ENCODE results near the gene PKD2.
A peak's percentile ranks its signal among the peaks of the same experiment; 100 is the strongest.

Gene PKD2

DNA sequence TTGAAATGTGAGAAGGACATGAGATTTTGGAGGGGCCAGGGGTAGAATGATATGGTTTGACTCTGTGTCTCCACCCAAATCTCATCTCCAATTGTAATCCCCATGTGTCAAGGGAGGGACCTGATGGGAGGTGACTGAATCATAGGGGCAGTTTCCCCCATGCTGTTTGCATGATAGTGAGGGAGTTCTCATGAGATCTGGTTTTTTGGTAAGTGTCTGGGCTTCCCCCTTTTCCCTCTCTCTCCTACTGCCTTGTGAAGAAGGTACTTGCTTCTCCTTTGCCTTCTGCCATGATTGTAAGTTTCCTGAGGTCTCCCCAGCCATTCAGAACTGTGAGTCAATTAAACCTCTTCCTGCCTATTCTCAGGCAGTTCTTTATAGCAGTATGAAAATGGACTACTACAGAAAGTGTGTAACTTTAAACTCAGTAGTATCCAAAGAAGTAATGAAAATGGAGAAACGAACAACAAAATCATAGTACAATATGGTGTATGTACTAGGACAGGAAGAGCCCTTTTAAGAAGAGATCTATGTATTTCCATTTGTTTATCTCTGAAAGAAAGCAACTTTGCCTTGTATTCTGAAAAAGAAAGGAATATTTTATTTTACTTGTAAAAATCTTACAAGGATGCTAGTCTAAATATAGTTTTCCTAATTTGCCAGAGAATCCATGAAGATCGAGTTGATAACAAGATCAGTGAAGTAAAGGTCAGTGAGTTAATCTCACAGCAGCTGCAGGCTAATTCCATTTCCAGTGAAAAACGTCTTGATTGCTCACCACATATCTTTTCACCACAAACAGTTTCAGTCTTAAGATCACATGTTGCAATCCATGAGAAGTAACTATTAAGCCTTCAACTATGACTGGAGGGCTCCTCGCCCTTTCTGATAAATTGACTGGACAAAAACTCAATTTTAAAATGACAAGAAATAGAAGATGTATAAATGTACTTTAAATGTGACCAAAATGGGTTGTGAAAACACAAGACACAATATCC is 20.5 kb downstream of the PKD2 start:
- no peak for DNase-seq (ENCODE audit: low read depth in 2 of 2)

DNA sequence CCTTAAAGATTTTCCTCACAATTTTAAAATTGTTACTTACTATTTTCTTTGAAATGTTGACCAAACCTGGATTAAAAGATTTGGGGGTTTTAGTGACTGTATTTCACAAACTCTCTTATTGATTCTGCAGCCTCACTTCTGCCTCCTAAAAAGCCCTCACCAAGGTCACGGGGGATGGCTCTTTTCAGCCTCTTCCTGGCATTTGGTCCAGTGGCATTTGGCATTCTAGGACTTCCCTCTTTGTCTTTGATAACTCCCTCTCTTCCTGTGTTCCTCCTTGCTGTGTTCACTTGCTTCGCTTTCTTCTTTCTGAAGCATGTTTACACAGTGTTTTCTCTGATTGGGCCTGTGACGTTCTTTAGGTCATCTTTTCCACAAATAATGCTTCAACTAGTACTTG is 21.5 kb downstream of the PKD2 start:
- no peak for DNase-seq (ENCODE audit: low read depth in 2 of 2)

DNA sequence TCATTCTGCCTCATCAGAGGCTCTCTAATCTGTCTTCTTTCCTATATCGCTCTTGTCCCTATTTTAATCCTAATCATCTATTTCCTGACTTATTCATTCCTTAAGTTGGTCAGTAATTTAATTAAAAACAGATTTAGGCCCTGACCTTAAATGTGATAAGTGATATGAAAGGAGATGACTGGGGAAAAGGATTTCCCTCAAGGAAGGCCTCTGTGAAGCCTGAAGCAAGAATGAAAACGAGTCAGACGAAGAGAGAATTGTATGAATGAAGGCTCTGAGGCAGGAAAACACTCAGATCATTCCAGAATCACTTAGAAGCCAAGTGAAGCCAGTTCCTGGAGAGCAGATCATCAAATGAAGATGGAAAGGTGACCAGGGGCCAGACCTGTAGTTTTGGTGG is 22.1 kb downstream of the PKD2 start:
- no peak for DNase-seq (ENCODE audit: low read depth in 2 of 2)

DNA sequence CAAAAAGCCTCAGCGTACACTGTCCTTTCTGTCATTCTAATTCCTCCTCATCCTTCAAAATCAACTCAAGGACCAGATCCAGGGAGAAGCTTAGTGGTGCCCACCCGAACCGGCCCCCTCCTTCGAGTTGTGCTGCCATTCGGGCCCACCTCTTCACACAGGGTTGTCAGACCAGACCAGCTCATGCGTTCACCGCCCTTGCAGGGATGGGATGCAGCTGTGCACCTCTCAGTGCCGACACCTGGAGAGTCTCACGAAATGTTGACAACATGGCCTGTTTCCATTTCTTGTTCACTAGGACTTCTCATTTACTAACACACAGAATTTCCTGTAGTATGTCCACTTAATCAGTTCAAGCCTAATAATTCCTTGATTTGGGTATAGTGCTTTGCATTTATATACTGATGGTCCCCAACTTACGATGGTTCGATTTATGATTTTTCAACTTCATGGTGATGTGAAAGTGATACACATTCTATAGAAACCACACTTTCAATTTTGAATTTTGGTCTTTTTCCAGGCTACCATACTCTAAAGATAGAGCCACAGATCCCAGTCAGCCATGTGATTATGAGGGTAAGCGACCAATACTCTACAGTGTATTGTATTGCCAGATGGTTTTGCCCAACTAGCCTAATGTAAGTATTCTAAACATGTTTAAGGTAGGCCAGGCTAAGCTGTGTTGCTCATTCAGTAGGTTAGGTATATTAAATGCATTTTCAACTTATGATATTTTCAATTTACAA is 23.3 kb downstream of the PKD2 start:
- DNase-seq (ENCODE audit: low read depth in 2 of 2): no peak

DNA sequence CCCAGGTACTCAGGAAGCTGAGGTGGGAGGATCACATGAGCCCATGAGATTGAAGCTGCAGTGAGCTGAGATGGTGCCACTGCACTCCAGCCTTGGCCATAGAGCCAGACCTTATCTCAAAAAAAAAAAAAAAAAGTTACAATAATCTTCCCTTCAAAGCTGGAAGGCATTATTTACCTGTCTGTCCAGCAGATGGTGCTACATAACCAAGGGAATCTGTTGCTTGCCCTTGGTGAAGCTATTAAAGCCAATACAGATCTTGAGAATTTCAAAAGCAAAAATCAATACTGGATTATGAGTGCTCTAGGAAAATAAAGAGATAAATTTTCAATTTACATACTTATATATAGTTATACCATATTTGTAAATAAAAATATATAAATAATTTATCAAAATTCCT is 25.9 kb downstream of the PKD2 start:
- DNase-seq (ENCODE audit: low read depth in 2 of 2): peak in 1 of 2 donors; percentile 25

DNA sequence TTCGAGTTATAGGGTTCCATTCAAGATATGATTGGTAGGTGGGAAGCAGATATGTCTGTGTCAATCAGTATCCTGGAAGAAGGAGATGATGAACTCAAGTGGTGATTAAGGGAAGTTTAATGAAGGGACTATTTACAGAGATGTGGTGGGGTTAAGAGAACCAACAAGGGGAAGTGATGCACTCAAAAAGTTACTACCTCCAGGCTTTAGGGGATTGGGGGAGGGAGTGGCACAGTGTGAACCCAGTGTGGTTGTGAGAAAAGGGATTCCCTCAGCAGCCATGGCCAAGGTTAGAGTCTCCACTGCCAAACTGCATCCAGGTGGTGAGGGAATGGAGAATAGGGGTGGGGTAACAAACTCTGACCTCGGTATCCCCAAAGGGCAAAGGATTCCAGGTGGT is 27.9 kb downstream of the PKD2 start:
- no peak for DNase-seq (ENCODE audit: low read depth in 2 of 2)

DNA sequence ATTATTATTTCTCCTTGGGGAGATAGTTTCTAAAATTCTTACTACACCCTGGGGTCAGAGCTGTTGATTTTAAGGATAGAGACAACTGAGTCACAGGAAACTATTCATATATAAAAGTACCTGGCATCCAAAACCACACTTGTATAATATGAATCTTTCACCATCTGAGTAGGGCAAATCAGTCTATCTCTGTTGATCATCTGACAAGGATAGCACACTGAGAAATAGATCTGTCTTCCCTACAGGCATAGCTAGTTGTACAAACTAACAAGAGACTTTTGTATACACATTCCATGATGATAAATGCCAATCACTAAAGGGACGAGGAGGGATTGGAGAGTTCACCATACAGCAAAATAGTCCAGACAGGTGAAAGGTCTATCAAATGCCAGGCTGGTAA is 30.0 kb downstream of the PKD2 start:
- no peak for DNase-seq (ENCODE audit: low read depth in 2 of 2)

DNA sequence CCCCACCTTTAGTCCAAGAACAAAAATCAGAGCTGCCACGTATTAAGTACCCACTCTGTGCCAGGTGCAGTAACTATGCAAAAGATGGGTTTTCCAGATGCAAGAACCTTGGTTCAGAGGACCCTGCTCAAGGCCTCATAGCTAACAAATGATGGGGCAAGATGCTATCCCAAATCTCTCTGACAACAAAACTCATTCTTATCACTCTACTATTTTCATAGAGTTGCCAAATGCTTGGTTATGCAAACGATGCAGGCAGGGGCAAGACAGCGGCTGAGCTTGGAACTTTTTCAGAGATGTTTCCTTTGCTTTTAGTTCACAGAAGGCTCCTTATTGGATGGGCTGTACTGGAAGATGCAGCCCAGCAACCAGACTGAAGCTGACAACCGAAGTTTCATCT is 30.5 kb downstream of the PKD2 start:
- DNase-seq (ENCODE audit: low read depth in 2 of 2): no peak

DNA sequence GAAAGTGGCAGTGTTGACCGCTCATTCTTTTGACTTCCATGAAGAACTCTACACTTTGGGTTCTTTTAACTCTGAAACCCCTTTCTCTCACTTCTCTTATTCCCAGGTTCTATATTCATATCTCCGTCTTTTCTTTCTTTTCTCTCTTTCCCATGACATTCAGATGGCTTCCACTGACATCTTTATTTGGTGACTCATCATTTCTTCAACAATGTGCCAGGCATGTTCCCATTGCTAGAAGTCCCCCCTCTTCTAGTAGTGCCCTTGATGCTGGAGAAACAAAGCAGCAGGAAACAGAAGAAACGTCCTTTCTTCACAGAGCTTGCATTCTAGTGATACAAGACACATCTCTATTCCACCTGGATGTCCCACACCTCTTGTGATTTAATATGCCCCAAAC is 33.3 kb downstream of the PKD2 start:
- DNase-seq (ENCODE audit: low read depth in 2 of 2): no peak

DNA sequence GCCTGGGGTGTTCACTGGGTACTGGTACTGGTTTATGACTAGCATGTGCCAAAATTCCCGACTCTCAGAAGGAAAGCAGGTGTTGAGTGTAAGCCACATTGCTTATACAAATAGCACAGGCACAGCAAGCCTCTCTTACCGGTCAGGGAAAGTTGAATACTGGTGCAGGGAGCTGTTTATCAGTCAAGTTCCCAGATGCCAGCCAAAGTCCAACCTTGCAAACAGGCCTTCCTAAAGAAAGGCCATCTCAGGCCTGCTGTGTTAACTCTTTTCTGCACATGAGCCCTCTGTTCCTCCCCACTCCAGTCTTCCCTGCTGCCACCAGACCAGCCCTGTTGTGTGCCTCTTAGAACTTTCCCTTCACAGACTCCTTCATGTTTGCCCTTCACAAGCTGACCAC is 34.2 kb downstream of the PKD2 start:
- no peak for DNase-seq (ENCODE audit: low read depth in 2 of 2)

DNA sequence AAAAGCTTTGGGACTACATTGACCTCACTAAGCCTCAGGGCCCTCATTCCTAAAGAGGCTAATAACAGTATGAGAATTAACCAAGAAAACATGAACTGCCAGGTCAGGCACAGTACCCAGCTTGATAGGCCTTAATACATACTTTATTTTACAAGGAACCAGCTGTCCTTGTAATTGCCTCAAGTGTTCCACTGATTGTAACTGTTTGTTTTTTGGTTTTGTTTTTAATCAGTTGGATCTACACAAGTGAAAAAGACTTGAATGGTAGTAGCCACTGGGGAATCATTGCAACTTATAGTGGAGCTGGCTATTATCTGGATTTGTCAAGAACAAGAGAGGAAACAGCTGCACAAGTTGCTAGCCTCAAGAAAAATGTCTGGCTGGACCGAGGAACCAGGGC is 35.6 kb downstream of the PKD2 start:
- no peak for DNase-seq (ENCODE audit: low read depth in 2 of 2)

DNA sequence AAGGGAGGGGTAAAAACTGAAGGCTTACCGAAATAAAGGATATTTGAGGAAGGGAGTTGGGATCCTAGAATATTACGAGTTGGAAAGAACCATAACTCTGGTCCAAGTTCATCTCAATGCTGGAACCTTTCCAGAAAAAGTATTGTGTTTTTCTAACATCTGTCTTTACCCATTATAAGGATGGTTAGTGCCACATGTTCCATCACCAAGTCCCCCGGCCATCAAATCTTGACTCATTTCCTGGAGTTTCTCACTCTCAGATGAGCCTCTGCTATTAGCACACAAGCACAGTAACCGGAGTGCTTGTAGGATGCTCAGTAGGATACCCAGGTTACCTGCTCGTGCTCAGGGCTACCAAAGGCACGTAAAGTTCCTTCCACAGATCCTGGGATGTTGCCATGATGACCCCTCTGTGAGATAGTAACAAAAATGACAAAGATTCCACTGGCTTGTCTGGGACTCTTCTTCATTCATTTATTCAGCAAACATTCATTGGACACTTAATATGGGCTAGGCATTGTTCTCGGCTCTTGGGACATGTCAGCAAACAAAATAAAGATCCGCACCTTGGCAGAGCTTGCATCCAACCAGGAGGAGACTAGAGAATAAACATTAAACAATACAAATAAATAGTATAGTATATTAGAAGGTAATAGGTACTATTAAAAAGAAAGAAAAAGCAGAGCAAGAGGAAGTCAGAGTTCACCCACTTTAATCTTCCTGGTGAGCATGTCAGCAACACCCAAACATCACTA is 36.3 kb downstream of the PKD2 start:
- no peak for DNase-seq (ENCODE audit: low read depth in 2 of 2)

DNA sequence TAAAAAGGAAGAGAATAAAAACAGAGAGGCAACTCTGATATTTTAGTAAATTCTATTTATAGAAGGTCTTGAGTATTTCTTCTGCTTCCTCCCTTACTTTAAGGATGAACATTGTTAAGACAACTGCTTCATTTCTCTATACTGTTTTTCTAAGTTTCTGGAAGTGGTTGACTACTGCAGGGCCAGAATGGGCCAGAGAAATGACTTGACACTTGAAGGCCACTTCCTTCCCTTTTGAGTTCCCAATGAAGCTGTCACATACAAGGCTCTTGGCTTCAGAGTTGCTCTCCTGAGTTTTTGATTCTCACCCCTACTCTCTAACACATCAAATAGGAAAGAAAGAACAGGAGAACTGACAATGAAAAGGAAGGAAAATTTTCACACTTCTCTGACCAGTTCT is 37.6 kb downstream of the PKD2 start:
- DNase-seq (ENCODE audit: low read depth in 2 of 2): no peak

DNA sequence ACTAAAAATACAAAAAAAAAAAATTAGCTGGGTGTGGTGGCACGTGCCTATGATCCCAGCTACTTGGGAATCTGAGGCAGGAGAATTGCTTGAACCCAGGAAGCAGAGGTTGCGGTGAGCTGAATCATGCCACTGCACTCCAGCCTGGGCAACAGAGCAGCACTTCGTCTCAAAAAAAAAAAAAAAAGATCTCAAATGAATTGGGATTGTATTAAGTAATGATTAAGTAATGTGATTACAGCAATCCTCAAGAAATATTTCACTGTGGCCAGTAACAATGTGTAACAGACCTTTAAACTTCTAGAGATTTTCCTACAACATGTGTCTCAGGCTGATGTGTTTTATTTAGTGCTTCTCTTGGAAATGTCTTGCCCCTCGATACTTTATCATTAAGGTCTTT is 46.8 kb downstream of the PKD2 start:
- no peak for DNase-seq (ENCODE audit: low read depth in 2 of 2)

DNA sequence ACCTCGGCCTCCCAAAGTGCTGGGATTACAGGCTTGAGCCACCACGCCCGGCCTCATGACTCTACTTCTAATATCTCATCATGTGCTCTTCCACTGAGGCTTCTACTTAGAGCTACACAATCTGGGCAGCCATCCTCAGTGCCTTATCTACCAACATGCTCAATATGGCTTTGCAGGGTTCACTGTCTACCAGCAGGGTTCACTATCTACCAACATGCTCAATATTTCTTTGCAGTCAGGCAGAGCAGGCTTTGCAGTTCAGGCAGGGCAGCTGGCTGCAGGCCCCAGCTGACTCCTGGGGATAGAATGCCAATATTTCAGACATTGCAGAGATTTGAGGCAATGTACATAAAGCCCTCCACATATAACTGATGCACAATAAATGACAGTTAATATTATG is 47.5 kb downstream of the PKD2 start:
- DNase-seq (ENCODE audit: low read depth in 2 of 2): no peak

DNA sequence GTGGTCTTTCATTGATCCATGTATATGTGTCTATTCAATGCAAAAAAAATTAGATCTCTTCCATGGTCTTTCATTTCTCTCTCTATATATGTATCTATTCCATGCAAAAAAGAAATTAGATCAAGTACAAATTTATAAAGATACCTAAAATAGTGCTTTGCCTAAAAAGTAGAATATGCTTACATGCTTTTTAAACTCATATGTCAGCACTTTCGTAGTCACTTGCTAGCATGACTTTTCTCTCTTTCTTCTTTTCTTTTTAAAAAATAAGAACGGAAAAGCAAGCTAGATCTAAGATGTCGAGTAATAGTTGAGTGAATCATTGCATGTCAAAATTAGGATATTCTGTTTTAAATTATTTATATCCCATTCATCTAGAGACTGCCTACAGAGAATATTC is 50.9 kb downstream of the PKD2 start:
- no peak for DNase-seq (ENCODE audit: low read depth in 2 of 2)

DNA sequence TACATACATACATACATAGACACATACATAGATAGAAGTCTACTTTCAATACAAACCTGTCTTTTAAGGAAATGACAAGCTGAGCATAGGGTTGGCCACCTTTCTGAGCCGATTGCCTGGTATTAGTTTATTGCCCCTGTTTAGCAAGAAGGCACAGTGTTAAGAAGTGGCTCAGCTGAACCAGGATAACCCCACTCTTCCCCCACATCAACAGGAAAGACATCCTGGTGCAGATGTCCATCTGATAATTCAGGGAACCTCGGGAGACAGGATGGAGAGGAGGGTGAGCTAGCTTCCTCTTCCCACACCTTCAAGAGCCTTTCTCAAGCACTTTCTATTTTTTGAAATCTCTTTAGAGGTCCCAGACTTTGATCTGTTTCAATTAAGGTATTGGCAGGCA is 52.3 kb downstream of the PKD2 start:
- no peak for DNase-seq (ENCODE audit: low read depth in 2 of 2)

DNA sequence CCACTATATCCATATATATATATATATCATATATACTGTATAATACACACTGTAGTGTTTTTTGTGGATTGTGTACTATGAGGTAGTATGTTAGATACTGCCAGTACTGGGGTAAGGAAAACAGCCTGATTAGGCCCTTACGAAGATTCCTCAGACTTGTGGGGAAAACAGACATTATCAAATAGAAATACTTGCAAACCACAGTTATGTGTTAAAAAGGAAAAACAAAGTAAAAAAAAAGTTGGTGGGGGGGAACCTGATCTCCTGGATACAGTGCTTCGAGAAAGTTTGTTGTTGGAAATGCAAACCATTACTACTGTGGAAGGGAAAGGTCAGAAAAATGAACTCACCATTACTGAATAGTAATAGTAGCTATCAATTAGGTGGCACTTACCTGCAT is 53.0 kb downstream of the PKD2 start:
- no peak for DNase-seq (ENCODE audit: low read depth in 2 of 2)

DNA sequence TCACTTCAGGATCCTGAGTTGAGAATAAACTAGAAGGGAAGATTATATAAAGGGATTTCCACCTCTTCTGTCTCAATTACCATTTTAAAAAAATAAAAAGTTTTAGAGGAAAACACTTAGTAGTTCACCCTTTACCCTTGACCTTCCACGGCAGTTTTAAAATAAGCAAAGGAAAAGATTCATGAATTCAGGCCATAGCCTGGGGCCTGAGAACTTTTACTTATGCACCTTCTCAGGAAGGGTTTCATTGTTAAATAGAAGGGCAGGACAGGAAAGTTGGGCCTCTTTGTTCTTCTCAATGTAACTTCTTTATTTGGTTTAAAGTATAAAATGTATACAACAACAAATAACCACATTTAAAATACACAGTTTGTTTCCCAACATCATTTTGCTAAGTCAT is 54.9 kb downstream of the PKD2 start:
- DNase-seq (ENCODE audit: low read depth in 2 of 2): no peak

DNA sequence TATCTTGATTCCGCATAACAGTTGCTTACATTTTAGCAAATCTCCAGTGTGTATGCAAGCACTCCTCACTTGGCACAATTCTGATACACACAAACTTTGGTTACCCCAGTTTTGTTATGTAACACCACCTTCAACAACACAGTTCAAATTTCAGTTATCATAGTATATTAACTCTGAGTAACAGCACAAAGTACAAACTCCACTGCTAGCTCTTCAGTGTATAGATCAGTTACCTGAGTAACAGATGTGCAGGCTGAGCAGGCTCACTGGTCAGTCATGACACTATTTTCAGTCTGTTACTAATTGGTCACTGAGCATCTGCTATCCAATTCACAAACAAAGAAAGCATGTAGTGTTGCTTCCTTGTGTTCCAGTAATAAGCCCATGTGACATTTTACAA is 55.4 kb downstream of the PKD2 start:
- DNase-seq (ENCODE audit: low read depth in 2 of 2): no peak

DNA sequence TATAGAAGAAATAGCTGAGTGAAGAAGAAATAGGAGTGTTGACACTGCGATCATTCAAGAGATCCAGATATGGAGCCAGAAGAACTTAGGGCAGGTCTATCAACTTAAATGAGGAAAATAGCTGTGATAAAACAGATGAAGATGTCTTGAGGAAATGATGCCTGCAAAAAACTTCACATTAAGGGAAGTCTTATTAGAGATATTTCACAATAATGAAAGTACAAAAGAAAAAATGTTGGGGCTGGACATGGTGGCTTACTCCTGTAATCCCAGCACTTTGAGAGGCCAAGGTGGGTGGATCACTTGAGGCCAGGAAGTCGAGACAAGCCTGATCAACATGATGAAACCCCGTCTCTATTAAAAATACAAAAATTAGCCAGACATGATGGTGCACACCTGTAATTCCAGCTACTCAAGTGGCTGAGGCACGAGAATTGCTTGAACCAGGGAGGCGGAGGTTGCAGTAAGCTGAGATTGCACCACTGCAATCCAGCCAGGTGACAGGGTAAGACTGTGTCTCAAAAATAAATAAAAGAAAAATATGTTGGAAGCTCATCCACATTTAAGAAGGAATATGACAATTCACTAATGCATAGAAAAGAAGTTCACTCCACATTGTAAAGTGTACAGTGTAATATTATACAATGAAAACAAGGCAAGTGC is 56.3 kb downstream of the PKD2 start:
- DNase-seq (ENCODE audit: low read depth in 2 of 2): no peak

DNA sequence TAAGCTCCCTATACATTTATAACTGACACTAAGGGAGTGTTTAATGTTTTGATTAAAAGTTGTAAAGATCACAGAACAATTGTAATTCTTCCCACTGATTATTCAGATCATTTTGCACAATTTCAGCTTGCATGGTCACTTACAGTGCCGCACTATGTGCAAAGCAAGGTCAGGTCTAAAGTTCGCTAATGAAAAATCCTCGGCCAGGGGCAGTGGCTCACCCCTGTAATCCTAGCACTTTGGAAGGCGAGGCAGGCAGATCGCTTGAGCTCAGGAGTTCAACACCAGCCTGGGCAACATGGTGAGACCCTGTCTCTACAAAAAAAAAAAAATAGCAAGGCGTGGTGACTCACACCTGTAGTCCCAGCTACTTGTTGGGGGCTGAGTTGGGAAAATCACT is 57.0 kb downstream of the PKD2 start:
- DNase-seq (ENCODE audit: low read depth in 2 of 2): no peak
